Panc1 (cell line): ENCODE results near the gene AARS2. TPM values are rescaled to one million over a fixed set of nuclear protein-coding genes. Genes with fewer than 3 reads are reported as not detected.

ENCODE experiments used
- ATAC-seq: fragments of 200-7000 bp; cut with Tn5 transposase; 2 replicates; pipeline ENCODE4 v1.9.1; 2020; ENCODE audit warnings: mild to moderate bottlenecking, moderate library complexity
- BruUV-seq: library from RNA; stranded (reverse); fragments of 400-500 nt; replicated peaks from 2 replicates; lab custom pipeline; 2021; lab: Mats Ljungman, UMichigan
- CTCF ChIA-PET: fragments of 300-600 bp; sonication (Branson Sonifier 250); formaldehyde crosslinking; loops from one replicate; lab custom pipeline; 2022; ENCODE audit warnings: antibody characterized with exemption; lab: Charles Lee
- POLR2A ChIA-PET: fragments of 300-600 bp; sonication (Branson Sonifier 250); formaldehyde crosslinking; loops from one replicate; lab custom pipeline; 2022; ENCODE audit warnings: antibody characterized with exemption; lab: Charles Lee
- DNase-seq: peaks from one replicate; pipeline ENCODE4 v3.0.0-alpha.2; 2010; ENCODE audit warnings: low read depth, low spot score
- H3K27ac ChIP-seq: 2 replicates; pipeline ENCODE4 v1.5.1; 2011; ENCODE audit warnings: mild to moderate bottlenecking, low read length, inconsistent platforms
- H3K27me3 ChIP-seq: fragments of 200-500 bp; sonication (Bioruptor generic); 2 replicates; pipeline ENCODE4 v1.6.0; 2014; ENCODE audit warnings: low read length, inconsistent platforms; ENCODE audit not compliant: control insufficient read depth, insufficient read depth
- H3K36me3 ChIP-seq: fragments of 200-500 bp; sonication (Bioruptor generic); 2 replicates; pipeline ENCODE4 v1.5.1; 2014; ENCODE audit warnings: inconsistent platforms, mild to moderate bottlenecking, low read length, moderate library complexity; ENCODE audit not compliant: control insufficient read depth, insufficient read depth
- H3K4me1 ChIP-seq: 2 replicates; pipeline ENCODE4 v1.5.1; 2011; ENCODE audit warnings: inconsistent platforms, mild to moderate bottlenecking, low read length, moderate library complexity; ENCODE audit not compliant: control insufficient read depth, insufficient read depth
- H3K4me3 ChIP-seq, 2 experiments: 2 replicates each; pipeline ENCODE4 v1.5.1; 2011 to 2012; ENCODE audit warnings: low read depth in 2 of 2, low read length in 2 of 2, mild to moderate bottlenecking in 2 of 2, inconsistent platforms in 1 of 2, moderate library complexity in 1 of 2
- H3K9me3 ChIP-seq: fragments of 200-500 bp; sonication (Bioruptor generic); 2 replicates; pipeline ENCODE4 v1.5.1; 2014; ENCODE audit warnings: low read depth, mild to moderate bottlenecking, inconsistent platforms, low read length, moderate library complexity; ENCODE audit not compliant: control insufficient read depth, insufficient read depth
- POLR2AphosphoS5 ChIP-seq: IDR thresholded peaks from 2 replicates; pipeline ENCODE4 v1.6.1; 2012; ENCODE audit warnings: mild to moderate bottlenecking, low read depth, low read length, moderate library complexity
- SIN3A ChIP-seq: IDR thresholded peaks from 2 replicates; pipeline ENCODE4 v1.6.1; 2012; ENCODE audit warnings: low read depth, mild to moderate bottlenecking, low read length, moderate library complexity, borderline replicate concordance; ENCODE audit not compliant: insufficient read depth
- TCF7L2 ChIP-seq: IDR thresholded peaks from 2 replicates; pipeline ENCODE4 v1.6.1; 2011; ENCODE audit warnings: mild to moderate bottlenecking, low read depth, low read length, inconsistent platforms
- in situ Hi-C: cut with HindIII; loops from 2 replicates; pipeline ENCODE4 v1.10.0; 2016; ENCODE audit warnings: low sequenced_read_pairs, low pct_unique_long_range_greater_than_20kb
- intact Hi-C: fragments of 100-400 bp; cut with micrococcal nuclease; formaldehyde crosslinking; loops from one replicate; pipeline ENCODE4 v1.10.0; 2022; ENCODE audit not compliant: unreplicated experiment
- total RNA-seq: library from RNA; stranded (reverse); gene quantifications from one replicate; pipeline ENCODE4 v1.2.1, GENCODE V29; 2021; ENCODE audit not compliant: unreplicated experiment
- TF ChIP-seq, protein P1 (sequence below), 2 experiments: IDR thresholded peaks; 2 replicates each; pipeline ENCODE4 v1.6.1; 2011 to 2012; ENCODE audit warnings: low read depth in 2 of 2, control low read depth in 1 of 2, low read length in 1 of 2, mild to moderate bottlenecking in 1 of 2, moderate library complexity in 1 of 2; ENCODE audit not compliant: insufficient read depth in 1 of 2
- TF ChIP-seq, protein P2 (sequence below): fragments of 450-650 bp; IDR thresholded peaks from 2 replicates; pipeline ENCODE4 v1.5.1; 2017; ENCODE audit warnings: mild to moderate bottlenecking

Gene AARS2
- total RNA-seq, 1 experiment from 2014 or later = 13.1 TPM

DNA sequence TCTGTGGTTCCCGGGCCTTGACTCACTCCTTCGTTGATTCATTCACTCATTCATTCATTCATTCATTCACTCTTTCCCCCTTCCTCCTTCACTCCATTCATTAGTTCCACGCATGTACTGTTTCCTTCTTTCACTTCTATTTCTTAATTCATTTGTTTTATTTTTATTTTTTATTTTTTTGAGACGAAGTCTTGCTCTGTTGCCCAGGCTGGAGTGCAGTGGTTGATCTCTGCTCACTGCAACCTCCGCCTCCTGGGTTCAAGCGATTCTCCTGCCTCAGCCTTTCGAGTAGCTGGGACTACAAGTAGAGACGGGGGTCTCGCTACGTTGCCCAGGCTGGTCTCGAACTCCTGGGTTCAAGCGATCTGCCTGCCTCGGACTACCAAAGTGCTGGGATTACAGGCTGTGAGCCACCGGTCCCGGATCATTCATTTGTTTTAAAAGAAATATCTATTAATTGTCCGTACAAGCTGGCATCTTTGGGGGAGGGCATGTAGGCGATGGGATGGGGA lies 47.4 kb downstream of the AARS2 start:
- Histone ChIP-seq H3K9me3 (no peaks in the 10 kb centered on the region), H3K4me1 (peaks cover 23% of the 10 kb centered on the region), H3K27me3 (peaks cover 12% of the 10 kb centered on the region), H3K4me3 (peak overlapping the region; percentile 86), H3K36me3 (no peaks in the 10 kb centered on the region; the same call in none of the 2 replicates), H3K27ac (peak overlapping the region; percentile 79)
- ATAC-seq (no peak), DNase-seq (no peak)
- in situ Hi-C loops (no loop called here), intact Hi-C loops (no loop called here)
- ChIA-PET CTCF (no interaction called here), POLR2A (no interaction called here)
- TF ChIP-seq, protein P1, sequence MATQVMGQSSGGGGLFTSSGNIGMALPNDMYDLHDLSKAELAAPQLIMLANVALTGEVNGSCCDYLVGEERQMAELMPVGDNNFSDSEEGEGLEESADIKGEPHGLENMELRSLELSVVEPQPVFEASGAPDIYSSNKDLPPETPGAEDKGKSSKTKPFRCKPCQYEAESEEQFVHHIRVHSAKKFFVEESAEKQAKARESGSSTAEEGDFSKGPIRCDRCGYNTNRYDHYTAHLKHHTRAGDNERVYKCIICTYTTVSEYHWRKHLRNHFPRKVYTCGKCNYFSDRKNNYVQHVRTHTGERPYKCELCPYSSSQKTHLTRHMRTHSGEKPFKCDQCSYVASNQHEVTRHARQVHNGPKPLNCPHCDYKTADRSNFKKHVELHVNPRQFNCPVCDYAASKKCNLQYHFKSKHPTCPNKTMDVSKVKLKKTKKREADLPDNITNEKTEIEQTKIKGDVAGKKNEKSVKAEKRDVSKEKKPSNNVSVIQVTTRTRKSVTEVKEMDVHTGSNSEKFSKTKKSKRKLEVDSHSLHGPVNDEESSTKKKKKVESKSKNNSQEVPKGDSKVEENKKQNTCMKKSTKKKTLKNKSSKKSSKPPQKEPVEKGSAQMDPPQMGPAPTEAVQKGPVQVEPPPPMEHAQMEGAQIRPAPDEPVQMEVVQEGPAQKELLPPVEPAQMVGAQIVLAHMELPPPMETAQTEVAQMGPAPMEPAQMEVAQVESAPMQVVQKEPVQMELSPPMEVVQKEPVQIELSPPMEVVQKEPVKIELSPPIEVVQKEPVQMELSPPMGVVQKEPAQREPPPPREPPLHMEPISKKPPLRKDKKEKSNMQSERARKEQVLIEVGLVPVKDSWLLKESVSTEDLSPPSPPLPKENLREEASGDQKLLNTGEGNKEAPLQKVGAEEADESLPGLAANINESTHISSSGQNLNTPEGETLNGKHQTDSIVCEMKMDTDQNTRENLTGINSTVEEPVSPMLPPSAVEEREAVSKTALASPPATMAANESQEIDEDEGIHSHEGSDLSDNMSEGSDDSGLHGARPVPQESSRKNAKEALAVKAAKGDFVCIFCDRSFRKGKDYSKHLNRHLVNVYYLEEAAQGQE (IDR thresholded peaks at IDR 0.05; ENCODE audit: insufficient read depth in 1 of 2, low read depth in 2 of 2, low read length in 1 of 2) = no peak
- no peak for TF ChIP-seq SIN3A
- TF ChIP-seq POLR2AphosphoS5 = no peak; the same call in 1 of the 2 replicates
- TF ChIP-seq, protein P2, sequence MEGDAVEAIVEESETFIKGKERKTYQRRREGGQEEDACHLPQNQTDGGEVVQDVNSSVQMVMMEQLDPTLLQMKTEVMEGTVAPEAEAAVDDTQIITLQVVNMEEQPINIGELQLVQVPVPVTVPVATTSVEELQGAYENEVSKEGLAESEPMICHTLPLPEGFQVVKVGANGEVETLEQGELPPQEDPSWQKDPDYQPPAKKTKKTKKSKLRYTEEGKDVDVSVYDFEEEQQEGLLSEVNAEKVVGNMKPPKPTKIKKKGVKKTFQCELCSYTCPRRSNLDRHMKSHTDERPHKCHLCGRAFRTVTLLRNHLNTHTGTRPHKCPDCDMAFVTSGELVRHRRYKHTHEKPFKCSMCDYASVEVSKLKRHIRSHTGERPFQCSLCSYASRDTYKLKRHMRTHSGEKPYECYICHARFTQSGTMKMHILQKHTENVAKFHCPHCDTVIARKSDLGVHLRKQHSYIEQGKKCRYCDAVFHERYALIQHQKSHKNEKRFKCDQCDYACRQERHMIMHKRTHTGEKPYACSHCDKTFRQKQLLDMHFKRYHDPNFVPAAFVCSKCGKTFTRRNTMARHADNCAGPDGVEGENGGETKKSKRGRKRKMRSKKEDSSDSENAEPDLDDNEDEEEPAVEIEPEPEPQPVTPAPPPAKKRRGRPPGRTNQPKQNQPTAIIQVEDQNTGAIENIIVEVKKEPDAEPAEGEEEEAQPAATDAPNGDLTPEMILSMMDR = no peak
- no peak for TF ChIP-seq TCF7L2
- BruUV-seq = no TSS peak

DNA sequence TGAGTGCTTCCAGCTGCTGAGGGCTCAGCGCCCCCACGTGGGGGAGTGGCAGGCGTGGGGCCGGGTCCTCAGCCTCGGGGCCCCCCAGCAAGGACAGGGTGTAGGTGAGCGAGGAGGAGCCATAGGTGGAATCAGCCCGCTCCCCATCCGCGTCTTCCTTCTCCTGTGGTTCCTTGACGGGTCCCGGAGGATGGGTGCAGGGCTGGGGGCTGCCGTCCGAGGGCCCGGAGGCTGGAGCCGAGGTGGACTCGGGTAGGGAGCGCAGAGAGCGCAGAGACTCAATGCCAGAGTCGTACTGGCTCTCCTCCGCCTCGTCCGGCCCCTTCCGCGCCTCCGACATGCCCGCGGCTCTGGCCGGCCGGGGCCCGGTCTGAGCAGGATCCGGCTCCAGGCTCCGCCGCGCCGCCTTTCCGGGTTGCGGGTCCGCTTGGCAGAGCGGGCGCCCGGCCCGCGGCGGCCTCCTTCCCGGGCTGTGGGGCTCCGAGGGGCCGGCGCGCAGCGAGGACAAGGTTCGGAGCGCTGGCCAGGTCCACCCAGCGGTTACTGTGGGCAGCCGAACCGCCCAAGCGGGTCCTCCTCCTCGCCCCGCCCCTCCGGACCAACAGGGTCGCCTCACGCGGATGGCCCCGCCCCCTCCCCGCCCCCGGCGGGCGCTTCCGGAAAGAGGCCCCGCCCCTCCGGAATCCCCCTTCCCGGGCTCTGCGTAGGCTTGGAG lies 48.0 kb downstream of the AARS2 start, which contains the start of gene NFKBIE:
TSS of gene NFKBIE (minus strand) at position 545 of the 715 bp plus-strand sequence. CDS start at position 340, 205 bp downstream.
- in situ Hi-C loops (no loop called here), intact Hi-C loops (no loop called here)
- no peaks in the 10 kb centered on the region for H3K9me3 ChIP-seq
- peak within 1 kb of the TSS; percentile 86 for H3K4me3 ChIP-seq
- no peak for DNase-seq
- ChIA-PET CTCF (no interaction called here), POLR2A (no interaction called here)
- peaks cover 23% of the 10 kb centered on the region for H3K4me1 ChIP-seq
- peaks cover 12% of the 10 kb centered on the region for H3K27me3 ChIP-seq
- ATAC-seq = peak; percentile 86
- H3K36me3 ChIP-seq = no peaks in the 10 kb centered on the region; the same call in none of the 2 replicates
- BruUV-seq = no TSS peak
- TF ChIP-seq, protein P2 = peak; percentile 69
- no peak for TF ChIP-seq TCF7L2
- TF ChIP-seq, protein P1 (IDR thresholded peaks at IDR 0.05; ENCODE audit: insufficient read depth in 1 of 2, low read depth in 2 of 2, low read length in 1 of 2) = no peak
- TF ChIP-seq POLR2AphosphoS5 = peak; percentile 89
- peak; percentile 69; the same call in 1 of the 2 replicates for TF ChIP-seq SIN3A
- H3K27ac ChIP-seq = peak within 1 kb of the TSS; percentile 79
